ENCODE data around the gene ANK2.

DNA sequence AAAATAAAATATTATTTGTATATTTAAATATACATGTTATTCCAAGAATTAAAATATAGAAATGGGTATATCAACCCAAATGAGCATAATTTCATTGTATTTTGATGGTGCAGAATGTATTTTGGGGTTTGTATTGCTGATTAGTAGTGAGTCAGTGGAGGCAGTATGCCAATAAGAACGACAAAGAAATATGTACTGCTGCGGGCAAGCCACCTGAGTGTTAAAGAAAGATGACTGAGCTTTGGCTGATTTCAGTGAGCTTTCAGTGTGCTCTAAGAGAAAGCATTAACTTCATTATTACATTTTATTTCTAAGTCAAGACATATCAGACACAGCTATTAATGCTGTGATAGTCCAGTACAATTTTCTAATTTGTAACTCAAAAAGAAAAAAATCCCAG, 297.8 kb downstream of the ANK2 start:
- TF ChIP-seq GATA2 (IDR thresholded peaks at IDR 0.05; ENCODE audit: low read depth, low read length) (no peak), GATA3 (IDR thresholded peaks at IDR 0.05; ENCODE audit: low read depth, low read length) (no peak)
